ENCODE data around the gene ING1.
A peak's percentile ranks its signal among the peaks of the same experiment; 100 is the strongest.

DNA sequence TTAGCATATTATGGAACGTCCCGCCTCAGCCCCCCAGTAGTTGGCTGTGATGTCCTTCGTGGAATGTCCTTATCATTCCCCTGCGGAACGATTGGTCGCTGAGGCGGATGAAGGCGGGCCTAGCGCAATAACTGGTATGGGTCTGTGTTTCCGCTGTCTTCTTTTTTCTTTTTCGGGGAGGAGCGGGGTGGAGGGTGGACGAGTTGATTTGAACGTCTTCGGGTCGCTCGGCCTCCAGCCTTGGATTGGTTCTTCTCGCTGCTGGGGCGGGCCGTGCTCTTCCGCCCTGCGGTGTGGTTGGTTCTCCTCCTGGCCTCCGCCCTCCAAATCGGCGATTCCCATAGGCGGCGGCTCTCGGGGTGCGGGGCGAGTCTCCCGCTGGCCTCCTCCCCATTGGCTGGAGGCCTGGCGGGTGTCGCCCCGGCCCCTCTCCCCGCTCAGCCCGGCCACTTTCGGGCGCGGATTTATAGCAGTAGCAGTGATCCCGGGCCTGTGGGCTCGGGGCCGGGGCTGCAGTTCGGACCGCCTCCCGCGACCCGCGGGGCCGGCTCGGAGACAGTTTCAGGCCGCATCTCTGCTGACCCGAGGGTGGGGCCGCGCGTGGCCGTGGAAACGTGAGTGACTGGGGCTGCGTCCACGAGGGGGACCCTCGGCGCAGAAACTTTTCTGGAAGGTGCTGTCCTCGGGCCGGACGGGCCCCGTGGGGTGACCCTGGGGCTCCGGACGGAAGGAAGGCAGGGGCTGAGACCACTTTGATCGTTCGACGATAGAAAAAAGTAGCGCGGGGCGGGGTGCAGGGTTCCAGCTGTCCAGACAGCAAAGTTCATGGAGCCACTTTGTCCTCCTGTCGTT lies 2.1 kb downstream of the ING1 start:
- TF ChIP-seq ZSCAN20 (CRISPR knock-in tag; IDR thresholded peaks at IDR 0.05) (no peak), POLR2A (IDR thresholded peaks at IDR 0.05; ENCODE audit: low read length) (peak; percentile 74), RFX5 (IDR thresholded peaks at IDR 0.05) (no peak), KDM1A (IDR thresholded peaks at IDR 0.05; ENCODE audit: low read depth) (no peak)
- TF ChIP-seq, protein P1, sequence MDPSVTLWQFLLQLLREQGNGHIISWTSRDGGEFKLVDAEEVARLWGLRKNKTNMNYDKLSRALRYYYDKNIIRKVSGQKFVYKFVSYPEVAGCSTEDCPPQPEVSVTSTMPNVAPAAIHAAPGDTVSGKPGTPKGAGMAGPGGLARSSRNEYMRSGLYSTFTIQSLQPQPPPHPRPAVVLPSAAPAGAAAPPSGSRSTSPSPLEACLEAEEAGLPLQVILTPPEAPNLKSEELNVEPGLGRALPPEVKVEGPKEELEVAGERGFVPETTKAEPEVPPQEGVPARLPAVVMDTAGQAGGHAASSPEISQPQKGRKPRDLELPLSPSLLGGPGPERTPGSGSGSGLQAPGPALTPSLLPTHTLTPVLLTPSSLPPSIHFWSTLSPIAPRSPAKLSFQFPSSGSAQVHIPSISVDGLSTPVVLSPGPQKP (IDR thresholded peaks at IDR 0.05; ENCODE audit: low read depth, low read length), result no peak
- TF ChIP-seq, protein P2, sequence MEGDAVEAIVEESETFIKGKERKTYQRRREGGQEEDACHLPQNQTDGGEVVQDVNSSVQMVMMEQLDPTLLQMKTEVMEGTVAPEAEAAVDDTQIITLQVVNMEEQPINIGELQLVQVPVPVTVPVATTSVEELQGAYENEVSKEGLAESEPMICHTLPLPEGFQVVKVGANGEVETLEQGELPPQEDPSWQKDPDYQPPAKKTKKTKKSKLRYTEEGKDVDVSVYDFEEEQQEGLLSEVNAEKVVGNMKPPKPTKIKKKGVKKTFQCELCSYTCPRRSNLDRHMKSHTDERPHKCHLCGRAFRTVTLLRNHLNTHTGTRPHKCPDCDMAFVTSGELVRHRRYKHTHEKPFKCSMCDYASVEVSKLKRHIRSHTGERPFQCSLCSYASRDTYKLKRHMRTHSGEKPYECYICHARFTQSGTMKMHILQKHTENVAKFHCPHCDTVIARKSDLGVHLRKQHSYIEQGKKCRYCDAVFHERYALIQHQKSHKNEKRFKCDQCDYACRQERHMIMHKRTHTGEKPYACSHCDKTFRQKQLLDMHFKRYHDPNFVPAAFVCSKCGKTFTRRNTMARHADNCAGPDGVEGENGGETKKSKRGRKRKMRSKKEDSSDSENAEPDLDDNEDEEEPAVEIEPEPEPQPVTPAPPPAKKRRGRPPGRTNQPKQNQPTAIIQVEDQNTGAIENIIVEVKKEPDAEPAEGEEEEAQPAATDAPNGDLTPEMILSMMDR (IDR thresholded peaks at IDR 0.05), result no peak
